Measurements from ENCODE around the gene C16orf46. TPM values are rescaled to one million over a fixed set of nuclear protein-coding genes. Genes with fewer than 3 reads are reported as not detected.

Gene C16orf46
- total and polyA plus RNA-seq, 2 experiments from 2014 or later = 0.59 to 1.4 TPM

GRCh38 chr16:81099958-81100357, 22.9 kb upstream of the C16orf46 start:
- H2AFZ ChIP-seq = no peak overlapping the region
- Mint-ChIP-seq H3K4me3 (no peak overlapping the region), H3K36me3 (ENCODE audit: low read depth) (no peaks in the 10 kb centered on the region), H3K27ac (no peak overlapping the region), H3K9me3 (peaks cover 3% of the 10 kb centered on the region; the same call in 2 of the 3 replicates), H3K4me1 (peaks cover 3% of the 10 kb centered on the region), H3K27me3 (ENCODE audit: insufficient read depth, low read depth, poor library complexity) (peaks cover 2% of the 10 kb centered on the region)
- ATAC-seq (no peak), DNase-seq (ENCODE audit: low spot score) (no peak)
- TF ChIP-seq NANOG (IDR thresholded peaks at IDR 0.05; ENCODE audit: borderline replicate concordance) (no peak), EZH2phosphoT487 (IDR thresholded peaks at IDR 0.05; ENCODE audit: unreplicated experiment) (no peak), ETS1 (IDR thresholded peaks at IDR 0.05) (no peak), EZH2 (IDR thresholded peaks at IDR 0.05; ENCODE audit: low read depth, unreplicated experiment) (no peak), ZNF331 (CRISPR knock-in tag; IDR thresholded peaks at IDR 0.05; ENCODE audit: low read depth) (no peak), STAT1 (IDR thresholded peaks at IDR 0.05; ENCODE audit: unreplicated experiment) (no peak), ZNF462 (CRISPR knock-in tag; IDR thresholded peaks at IDR 0.05) (no peak), CTCF (conservative IDR thresholded peaks at IDR 0.05; ENCODE audit: low read depth in 2 of 2) (no peak), CREB1 (CRISPR knock-in tag; IDR thresholded peaks at IDR 0.05; ENCODE audit: low read depth) (no peak), POLR2AphosphoS5 (IDR thresholded peaks at IDR 0.05; ENCODE audit: low read depth) (no peak)
- no peaks in the 10 kb centered on the region for H3K4me1 ChIP-seq (ENCODE audit: insufficient read depth)
- no peaks in the 10 kb centered on the region for H4K20me1 ChIP-seq (replicated peaks; ENCODE audit: insufficient read depth)
- no peaks in the 10 kb centered on the region for H3K27me3 ChIP-seq (ENCODE audit: insufficient read depth)
- no peaks in the 10 kb centered on the region for H3F3A ChIP-seq (replicated peaks; ENCODE audit: low read depth)
- peaks cover 7% of the 10 kb centered on the region; the same call in 1 of the 2 replicates for H3K9me2 ChIP-seq (ENCODE audit: insufficient read depth)
- H3K27ac ChIP-seq (ENCODE audit: low read depth) = no peak overlapping the region
- H3K4me3 ChIP-seq = no peak overlapping the region
- peaks cover 7% of the 10 kb centered on the region for H3K79me2 ChIP-seq (replicated peaks; ENCODE audit: insufficient read depth)
- H3K36me3 ChIP-seq (ENCODE audit: insufficient read depth) = no peaks in the 10 kb centered on the region
- no peak overlapping the region for H3K4me2 ChIP-seq

Measured in GM23338 (cell line).